HG03196 (cell line): ENCODE data around the gene CDK15.
"Not testable (repeated sequence)": the region's sequence is repeated elsewhere in the genome, so short reads cannot be mapped to it uniquely, and the experiment has no call there.

Experiments used
- ATAC-seq: cut with Tn5 transposase; IDR thresholded peaks from one replicate; pipeline ENCODE4 v1.9.1; 2021; ENCODE audit not compliant: unreplicated experiment

Gene CDK15

DNA sequence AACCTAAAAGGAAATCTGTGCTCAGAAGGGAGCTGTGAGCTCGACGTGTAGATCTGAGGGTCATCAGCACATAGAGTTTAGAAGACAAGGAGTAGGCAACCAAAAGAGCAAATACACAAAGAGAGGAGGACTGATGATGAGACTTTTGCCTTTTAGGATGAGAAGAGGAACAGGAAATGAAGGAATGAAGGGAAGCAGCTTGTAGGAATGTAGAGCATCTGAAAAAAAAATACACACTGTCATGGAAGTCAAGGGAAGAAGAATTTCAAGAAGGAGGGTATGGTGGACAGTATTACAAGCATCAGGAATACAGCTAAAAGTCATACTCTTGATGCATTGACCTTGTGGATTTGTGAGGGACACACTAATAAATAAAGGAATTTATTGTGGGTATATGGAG lies 21.9 kb downstream of the CDK15 start:
- no peak for ATAC-seq

- ATAC-seq: no peak
Observed at GRCh38 chr2:201830666-201831065, 24.3 kb downstream of the CDK15 start.

DNA sequence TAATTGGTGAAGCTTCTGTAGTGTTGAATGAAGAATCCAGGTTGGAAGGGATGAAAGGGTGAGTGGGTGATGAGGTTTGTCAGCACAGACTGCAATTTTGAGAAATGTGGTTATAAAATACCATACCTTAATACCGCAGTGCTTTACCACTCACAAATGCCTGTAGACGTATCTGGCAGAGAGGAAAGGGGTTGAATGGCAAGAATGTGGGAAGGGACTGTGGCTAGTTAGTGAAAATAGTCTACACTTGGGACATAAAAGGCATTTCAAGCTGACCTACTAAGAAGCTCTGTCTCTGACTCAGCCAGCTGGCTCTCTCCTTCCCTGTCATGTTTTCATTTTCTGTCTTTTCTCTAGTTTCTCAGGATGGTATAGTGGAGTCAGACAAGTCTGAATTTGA lies 25.1 kb downstream of the CDK15 start:
- no peak for ATAC-seq

GRCh38 chr2:201833781-201834180 lies 27.4 kb downstream of the CDK15 start:
- ATAC-seq: no peak

- no peak for ATAC-seq
Observed at GRCh38 chr2:201835066-201835465, 28.7 kb downstream of the CDK15 start.

DNA sequence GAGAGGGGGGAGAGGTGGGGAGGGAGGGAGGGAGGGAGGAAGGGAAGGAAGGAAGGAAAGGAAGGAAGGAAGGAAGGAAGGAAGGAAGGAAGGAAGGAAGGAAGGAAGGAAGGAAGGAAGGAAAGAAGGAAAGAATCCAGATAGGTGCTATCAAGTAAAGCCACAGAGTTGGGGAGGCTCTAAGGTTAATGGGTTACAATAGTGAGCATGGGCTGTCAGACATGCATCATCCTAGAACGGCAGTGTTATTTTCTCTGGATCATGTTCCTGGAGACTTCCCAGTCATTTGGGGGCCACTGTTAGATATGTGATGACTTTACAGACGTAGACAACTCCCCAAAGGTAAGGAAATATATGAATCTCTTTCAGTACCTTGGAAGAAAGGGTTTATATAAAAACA lies 31.1 kb downstream of the CDK15 start:
- ATAC-seq: no peak

DNA sequence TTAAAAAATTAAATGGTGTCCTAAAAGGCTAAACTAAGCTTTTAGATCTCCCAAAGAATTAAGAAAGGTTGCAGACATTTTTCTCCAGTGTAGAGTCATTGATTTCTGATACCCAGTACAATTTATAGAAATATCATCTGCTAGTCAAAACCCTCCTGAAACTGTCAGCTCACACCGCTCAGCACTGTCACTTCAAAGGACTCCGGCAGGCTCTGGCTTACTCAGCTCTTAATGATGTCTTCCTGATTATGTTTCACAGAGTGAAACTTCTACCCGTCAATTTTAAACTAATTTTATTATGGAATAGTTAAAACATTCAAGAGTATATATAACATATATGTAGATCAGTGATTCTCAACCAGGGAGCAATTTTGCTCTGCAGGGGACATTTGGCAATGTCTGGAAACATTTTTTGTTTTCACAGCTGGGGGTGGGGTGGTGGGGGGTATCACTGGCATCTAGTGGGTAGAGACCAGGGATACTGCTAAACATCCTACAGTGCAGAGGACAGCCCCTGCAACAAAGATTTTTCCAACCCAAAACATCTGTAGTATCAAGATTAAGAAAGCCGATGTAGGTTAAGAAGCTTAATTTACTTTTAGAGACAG lies 31.6 kb downstream of the CDK15 start:
- no peak for ATAC-seq

- ATAC-seq: no peak
Observed at GRCh38 chr2:201839727-201840126, 33.4 kb downstream of the CDK15 start.

DNA sequence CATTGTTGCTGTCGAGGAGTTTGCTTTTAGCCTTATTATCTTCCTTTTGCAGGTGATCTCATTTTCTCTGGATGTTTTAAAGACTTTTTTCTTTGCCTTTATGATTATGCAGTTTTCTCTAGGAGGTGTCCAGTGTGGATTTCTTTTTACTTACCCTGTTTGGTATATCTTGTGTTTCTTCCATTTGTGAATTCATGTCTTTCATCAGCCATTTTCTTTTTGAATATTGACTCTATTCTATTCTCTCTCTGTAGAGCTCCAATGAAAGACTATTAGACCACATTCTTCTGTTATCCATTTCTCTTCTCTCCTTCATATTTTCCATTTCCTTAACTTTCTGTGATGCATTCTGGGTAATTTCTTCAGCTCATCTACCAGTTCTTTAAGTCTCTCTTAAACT lies 34.4 kb downstream of the CDK15 start:
- no peak for ATAC-seq

DNA sequence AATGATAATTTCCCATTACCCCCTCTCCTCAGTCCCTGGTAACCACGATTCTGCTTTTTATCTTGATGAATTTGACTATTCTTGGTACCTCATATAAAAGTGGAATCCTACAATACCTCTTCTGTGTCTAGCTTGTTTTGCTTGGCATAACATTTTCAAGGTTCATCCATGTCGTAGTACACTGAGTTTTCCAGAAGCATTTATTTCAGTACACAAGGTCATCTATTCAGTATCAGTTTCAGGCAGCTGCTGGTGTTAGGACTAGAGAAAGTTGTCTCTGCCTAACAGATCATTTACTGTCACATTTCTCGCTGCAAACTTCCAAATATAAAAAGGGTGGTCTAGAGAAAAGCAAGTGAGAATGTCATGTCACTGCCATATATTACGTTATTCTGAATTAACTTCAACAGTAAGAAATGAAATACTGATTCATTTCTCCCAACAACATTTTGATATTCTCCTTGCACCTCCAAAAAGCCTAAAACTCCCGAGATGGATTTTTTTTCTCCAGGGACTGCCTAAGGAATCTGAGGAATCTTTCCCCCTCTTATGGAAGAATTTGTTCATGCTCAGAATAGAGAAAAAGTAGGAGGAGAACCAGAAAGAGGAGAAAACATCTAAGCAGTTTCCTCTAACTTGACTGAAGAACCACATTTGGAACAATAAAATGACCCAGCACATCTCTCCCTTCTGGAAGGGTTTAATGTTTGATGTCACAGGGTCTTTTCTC lies 36.0 kb downstream of the CDK15 start:
- no peak for ATAC-seq

DNA sequence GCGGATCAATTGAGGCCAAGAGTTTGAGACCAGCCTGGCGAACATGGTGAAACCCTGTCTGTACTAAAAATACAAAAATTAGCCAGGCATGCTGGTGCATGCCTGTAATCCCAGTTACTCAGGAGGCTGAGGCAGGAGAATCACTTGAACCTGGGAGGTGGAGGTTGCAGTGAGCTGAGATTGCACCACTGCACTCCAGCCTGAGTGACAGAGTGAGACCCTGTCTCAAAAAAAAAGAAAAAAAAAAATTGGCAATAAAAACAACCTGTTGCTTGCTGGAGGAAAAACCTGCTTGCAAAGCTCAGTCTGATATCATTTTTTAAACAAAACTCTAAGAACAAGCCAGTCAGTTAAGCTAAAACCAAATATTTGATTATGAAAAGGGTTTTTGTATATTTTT lies 38.6 kb downstream of the CDK15 start:
- not testable (repeated sequence) for ATAC-seq

GRCh38 chr2:201847481-201847880 lies 41.1 kb downstream of the CDK15 start:
- ATAC-seq: no peak

GRCh38 chr2:201852462-201852861 lies 46.1 kb downstream of the CDK15 start:
- ATAC-seq: no peak

DNA sequence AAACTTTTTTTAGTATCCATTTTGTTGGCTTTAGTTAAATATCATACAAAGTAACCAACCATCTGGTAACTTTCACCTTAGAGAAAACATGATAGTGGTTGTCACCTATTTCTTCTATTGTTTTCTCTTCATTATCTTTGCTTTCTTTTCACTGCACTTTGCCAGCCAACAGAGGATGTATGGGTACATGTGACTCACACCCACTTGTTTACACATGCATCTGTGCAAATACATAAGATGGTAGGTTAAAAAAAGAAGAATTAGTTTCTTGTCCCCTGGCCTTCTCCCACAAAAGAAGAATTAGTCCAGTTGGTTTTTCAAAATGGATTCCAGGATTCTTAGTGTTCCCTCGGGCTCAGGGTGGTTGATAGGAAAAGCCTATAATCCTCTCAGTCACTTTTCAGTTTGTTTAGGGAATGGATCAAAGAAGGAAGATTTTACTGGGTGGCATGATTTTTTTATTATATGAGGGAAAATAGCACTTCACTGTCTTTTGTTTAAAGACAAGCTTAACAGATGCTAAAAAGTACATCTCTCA lies 46.6 kb downstream of the CDK15 start:
- ATAC-seq: no peak

GRCh38 chr2:201854221-201854801 lies 48.0 kb downstream of the CDK15 start:
- no peak for ATAC-seq

GRCh38 chr2:201854841-201855240 lies 48.5 kb downstream of the CDK15 start:
- ATAC-seq: no peak

DNA sequence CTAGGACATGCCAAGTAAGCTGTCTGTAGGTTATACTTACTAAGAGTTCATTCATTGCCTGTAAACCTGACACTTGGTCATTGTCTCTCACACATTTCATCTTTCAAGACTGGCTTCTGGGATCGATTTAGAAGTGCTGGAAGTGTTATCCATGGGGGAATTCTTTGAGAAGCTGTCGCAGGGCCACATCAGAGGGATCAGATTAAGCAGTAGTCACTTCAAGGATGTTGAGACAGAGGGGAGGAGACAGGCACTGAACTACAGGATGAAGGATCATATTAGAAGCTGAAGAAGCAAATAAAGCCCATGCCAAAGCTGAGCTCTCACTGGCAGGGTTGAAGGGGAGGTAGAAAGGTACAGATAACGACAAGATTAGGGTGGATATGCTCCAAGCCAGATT lies 49.0 kb downstream of the CDK15 start:
- ATAC-seq: no peak

DNA sequence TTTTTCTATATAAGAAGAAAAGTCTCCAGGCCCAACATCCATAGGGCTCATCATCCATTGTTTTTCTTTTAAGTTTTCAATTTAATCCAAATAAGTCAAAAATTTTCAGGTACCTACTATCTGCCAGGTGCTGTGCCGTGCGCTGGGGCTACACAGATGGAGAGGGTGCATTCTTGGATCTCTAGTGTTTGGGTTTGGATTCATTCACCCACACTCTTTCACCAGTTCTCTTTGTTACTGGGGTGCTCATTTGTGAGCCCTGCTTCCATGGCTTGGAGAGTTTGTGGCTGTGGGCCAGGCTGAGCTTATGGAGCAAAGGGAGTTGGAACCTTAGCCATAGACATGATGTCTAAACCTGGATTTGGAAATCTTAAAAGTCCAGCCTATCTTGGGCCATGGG lies 51.0 kb downstream of the CDK15 start:
- ATAC-seq: no peak

GRCh38 chr2:201858281-201859184 lies 52.2 kb downstream of the CDK15 start:
- ATAC-seq: no peak

DNA sequence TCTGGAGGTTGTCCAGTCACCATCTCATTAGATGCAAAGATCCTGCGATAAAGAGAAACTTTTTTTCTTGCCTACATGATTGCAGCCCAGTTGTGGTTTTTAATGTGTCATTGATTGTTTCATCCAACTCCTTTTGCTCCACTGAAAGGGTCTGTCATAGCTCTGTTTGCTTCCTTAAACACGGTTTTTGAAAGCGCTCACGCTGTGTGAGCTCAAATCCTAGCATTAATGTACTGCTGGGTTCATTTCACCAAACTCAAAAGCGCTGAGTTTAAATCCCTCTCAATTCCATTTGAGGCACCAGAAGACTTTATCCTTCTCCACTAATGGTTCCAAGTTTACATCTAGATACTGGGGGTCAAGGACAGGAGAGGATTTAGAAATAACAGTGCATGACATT lies 53.6 kb downstream of the CDK15 start:
- no peak for ATAC-seq

- no peak for ATAC-seq
Observed at GRCh38 chr2:201860636-201861066, 54.3 kb downstream of the CDK15 start.
